ENCODE results near the gene KCNJ16.
A peak's percentile ranks its signal among the peaks of the same experiment; 100 is the strongest.

The KCNJ16 gene

GRCh38 chr17:70132505-70132904 lies 57.5 kb downstream of the KCNJ16 start:
- DNase-seq: no peak

GRCh38 chr17:70134042-70134441 lies 59.0 kb downstream of the KCNJ16 start:
- DNase-seq: no peak

DNA sequence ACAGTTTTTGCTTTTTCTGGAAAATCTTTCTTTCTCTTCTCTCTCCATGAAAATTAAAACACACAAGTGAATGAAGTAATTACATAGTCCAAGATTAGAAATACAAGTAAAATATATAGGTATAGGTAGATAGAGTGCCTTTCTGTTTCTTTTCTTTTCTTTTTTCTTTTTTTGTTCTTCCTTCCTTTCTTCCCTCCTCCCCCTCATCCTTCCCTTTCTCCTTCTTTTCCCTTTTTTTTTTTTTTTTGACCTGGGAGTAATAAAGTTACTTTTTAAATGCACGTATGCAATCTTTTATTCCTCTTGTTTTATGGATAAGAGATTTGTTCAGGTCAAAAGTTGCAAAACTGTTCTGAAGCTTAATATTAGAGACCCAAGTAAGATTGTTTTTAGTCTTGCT lies 59.8 kb downstream of the KCNJ16 start:
- DNase-seq: no peak

DNA sequence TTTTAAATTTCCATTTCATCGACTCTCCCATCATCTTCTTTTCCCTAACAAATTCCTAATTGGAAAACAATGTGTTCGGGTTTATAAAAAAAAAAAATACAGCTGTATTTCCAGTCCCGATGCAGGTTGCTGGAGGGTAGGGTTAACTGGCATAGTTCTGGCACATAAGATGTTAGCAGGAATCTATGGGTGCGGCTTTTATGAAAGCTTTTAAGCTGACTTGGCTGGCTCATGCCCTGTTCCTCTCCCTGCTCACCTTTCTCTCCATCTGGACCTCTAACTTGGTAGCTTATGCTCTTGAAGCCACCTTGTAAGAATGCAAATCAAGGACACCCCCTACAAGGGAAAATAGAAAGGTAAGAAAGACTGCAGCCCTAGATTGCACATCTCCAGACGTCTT lies 61.1 kb downstream of the KCNJ16 start:
- no peak for DNase-seq

- DNase-seq: peak in 1 of 2 donors; percentile 8
These were observed 62.6 kb downstream of the KCNJ16 start for GRCh38 chr17:70137451-70138230.

GRCh38 chr17:70138291-70138865 lies 63.4 kb downstream of the KCNJ16 start:
- no peak for DNase-seq

DNA sequence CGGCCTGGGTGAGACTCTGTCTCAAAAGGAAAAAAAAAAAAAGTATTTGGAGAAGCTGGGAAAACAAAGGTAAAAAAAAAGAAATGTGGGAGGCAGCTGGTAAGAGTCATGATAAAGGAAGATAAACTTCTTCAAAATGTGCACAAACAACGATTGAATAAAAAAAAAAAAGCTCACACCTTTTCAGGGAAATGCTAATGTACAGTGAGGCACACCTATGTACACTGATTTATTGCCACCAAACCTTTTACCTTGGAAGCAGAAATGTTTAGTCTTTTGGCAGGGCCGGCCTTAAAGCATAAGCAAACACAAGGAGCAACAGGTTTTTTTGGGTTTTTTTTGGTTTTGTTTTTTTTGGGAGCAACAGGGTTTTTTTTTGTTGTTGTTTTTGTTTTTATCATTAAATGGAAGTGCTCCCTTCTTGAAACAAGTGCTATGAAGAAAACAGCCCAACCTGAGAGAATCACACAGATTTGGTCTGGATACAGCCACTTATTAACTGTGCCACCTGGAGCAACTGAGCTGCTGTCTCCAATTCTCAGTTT lies 64.5 kb downstream of the KCNJ16 start:
- no peak for DNase-seq

- DNase-seq: peak in 1 of 2 donors; percentile 11
These were observed 69.3 kb downstream of the KCNJ16 start for GRCh38 chr17:70144260-70144846.

DNA sequence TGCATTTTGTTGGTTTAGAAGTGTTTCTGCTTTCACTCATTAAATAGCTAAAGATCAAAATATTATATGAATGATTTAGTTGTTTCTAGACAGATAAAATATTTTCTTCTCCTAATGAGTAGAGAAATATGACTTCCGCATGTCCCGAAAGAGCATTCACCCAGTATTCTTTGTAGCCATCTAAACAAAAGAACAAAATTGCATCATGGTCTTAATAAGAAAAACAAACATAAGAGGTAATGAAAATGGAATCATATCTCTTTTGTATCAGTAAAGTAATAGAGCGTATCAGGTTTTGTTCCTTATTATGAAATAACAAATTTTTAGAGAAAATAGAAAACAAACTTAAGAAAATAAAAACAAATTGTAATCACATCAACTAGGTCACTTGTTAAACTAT lies 78.2 kb downstream of the KCNJ16 start:
- DNase-seq: no peak

DNA sequence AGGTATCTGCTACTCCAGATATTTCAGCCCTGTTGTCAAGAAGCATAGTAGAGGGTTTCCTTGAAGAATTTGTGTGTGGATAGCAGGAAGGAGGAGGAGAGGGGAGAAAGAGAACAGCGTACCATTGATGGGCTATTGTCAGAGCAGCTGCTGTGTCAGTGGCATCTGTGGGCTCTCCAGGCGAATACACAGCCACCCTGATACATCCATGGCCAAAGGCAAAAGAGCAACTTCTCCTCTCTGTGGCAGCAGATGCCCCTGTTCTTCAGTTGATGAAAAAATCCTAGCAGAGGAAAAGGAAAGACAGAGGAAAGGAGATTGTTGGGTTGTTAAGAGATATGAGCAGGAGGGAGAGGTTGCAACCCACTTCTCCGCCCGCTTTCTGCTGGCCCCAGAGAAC lies 82.1 kb downstream of the KCNJ16 start:
- DNase-seq: no peak

DNA sequence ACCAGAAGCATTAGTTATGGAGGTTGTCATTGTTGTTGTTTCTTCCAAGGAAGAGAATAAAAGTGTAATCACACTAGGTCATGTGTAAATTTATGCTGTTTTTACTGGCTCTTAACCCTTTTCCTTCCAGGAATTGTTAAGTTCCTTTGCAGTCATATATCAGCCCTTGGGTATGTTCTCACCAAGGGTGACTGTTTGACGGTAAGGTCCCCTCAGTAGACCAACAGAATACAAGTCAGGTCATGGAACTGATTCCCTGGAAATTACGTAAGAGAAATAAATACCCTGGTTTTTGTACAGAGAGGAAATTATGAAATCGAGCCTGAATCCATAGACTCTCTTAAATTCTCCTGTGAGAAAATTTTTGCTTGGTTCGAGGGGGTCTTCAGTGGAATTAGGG lies 83.2 kb downstream of the KCNJ16 start:
- DNase-seq: no peak

GRCh38 chr17:70158591-70158990 lies 83.6 kb downstream of the KCNJ16 start:
- DNase-seq: no peak

DNA sequence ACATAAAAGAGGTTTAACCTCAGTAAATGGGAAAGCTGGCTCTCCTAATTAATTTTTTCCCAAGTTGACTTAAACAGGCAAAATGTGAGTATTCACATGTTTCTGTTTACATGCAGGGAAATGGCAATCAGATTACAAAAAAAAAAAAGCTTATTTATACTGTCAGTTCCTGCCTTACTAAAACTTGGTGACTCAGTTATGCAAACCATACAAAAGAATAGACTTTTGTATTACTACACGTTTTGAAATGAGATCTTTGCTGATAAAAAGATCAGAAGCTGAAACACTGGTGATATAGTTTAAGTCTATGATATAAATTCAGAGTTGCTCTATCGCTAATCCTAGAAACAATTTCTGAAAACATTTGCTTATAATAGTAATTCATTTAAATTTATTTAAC lies 85.0 kb downstream of the KCNJ16 start:
- no peak for DNase-seq

DNA sequence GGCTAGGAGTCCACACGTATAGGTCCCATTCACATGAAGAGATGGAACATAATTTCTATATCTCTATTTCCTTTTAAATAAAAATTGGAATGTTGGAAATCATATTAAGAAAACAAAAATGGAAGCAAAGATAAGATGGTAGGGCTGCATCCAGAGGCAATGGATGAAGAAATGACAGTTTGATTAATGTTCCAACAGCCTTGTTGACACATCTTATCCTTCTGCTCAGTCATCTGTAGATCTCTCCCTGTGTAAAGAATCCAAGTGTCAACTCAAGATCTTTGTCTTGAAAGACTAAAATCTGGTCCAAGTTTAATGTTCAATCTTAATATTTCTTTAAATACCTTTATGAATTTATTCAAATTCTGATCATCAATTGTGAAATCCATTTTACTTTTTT lies 86.5 kb downstream of the KCNJ16 start:
- no peak for DNase-seq

DNA sequence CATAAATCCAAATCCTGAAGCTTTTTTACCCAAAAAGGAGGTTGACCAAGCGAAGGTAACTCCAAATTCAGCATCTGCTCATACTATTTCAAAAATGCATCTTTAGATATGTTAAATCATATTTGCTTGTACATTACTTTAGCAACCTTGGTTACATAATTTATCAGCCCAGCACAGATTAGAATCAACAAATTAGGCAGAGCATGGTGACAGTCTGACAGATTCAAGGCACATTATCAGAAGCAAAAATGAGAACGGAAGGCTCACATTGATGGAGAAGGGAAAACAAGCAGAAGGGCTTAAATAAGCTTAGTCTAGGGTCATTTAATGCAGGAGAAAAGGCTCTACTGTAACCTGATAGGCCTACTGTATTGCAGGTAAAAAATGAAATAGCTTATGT lies 90.4 kb downstream of the KCNJ16 start:
- no peak for DNase-seq

GRCh38 chr17:70166615-70167014 lies 91.6 kb downstream of the KCNJ16 start:
- no peak for DNase-seq

DNA sequence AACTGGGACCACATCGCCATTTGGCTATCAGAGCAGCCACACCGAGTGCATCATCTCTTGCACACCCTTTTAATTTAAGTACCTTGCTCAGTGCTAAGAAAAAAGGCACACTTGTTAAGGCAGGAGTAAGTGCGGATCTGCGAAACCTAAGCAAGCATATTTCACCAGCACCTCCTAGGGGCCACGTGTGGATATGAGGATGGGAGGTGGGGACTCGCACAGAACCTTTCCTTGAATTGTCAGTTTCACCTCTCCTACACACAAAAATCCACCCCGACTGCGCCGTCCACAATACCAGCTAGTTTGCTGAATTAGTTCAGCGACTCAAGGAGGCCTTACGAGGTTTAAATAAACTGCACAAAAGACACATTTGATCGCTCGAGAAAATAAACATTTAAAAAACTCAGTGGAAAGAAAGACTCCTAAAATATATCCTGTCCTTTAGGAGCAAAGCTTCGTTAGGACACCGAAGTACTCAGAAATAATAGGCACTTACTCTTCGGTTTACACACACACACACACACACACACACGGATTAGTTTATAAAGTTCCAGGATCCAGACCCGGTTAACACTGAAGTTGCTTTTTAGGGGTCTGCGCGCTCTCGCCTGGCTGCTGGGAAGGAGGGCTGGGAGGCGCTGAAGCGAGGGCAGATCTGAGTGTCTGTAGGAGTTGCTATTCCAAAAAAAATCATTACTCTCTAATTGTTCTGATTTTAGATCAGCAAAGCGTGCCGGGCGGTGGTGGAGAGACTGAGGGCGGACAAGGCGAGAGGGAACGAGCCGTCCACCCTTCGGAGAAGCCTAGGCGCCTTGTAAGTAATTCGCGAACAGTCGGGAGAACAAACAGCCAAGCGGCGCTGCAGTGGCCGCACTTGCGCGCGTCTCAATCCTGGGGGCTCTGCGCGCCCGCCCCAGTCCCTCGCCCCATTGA lies 93.3 kb downstream of the KCNJ16 start:
- peak; percentile 10 to 24 for DNase-seq

DNA sequence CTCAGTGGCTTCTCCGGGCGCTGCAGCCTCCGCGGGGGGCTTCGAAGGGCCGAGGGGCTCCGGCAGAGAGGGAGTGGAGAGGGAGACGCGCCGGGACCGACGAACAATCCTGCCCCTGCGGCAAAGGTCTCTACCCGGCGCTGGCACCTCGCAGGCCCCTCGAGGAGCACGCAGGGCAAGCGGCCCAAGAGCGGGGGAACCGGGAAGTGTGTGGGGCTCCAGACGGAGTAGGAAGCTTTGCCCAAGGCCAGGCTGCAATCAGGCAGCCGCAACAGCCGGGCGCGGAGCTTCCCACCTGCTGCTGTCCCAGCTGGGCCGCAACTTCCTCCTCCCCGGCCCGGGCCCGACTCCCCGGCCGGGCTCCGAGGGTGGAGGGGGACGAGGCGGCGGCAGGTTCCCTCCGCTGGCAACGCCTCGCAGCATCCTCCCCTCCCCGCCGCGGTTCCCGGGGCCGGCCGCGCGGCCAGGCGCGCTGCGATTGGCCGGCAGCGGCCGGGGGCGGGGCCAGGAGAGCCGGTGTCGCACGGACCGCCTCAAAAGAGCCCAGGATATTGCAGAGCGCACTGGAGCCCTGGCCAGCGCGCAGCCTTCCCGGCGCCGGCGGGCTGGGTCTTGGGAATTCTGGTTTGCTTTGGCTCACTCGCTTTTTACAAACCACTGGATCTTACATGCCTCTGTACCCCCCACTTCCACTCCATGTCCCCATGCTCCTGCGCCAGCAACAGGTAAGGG lies 94.1 kb downstream of the KCNJ16 start, which contains the start of gene KCNJ2:
Gene KCNJ2 (plus strand): TSS at position 556 of the 732 bp plus-strand sequence. CDS start 5,508 bp downstream, outside the sequence.
- DNase-seq: peak; percentile 53 to 76

DNA sequence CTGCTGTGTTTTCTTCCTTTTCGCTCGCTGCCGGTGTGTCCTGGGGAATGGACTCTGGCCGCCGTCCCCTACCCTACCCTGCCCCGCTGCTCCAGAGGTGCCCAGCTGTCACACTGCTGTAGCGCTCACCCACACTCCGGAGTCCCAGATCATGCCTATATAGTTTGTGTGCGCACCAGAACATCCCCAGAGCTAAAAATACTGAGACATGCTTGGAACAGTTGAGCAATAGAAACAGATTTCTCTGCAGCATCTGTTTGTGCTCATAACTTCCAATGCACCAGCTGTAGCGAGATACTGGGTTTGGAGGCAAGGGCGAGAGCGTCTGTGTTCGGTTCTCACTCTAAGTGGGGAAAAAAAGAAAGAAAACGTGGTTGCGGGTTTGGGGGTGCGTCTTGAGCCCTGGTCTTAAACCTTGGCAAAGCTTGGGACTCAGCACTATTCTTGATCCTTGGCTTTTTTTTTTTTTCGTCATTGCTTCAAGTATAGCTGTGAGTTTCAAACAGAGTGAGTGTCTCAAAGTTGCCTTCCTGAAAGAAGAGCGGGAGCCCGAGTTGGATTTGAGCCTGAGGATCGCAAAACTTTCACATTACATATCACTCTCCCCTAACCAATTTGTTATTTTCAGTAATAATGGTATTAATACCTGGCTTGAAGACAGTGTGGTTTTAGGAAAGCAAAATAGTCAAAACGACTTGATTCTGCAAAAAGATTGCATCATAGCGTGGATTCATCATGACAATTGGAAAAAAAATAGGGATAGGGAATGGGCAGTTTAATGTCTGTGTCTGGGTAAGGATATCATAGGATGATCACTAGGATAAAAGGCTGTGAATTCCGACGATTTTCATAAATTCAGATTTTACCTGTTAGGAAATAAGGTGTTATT lies 94.9 kb downstream of the KCNJ16 start:
- no peak for DNase-seq

GRCh38 chr17:70171159-70171558 lies 96.1 kb downstream of the KCNJ16 start:
- no peak for DNase-seq

- no peak for DNase-seq
These were observed 97.4 kb downstream of the KCNJ16 start for GRCh38 chr17:70172449-70172848.
